GM18951 (cell line): Measurements from ENCODE around the gene ARRB1.

Source experiments
- POLR2A ChIP-seq: IDR thresholded peaks from 4 replicates; pipeline ENCODE4 v1.6.1; 2011; ENCODE audit warnings: mild to moderate bottlenecking; ENCODE audit not compliant: insufficient read length, insufficient read depth; ENCODE audit errors: extremely low read depth
- in situ Hi-C: fragments of 300-500 bp; cut with MboI; formaldehyde crosslinking; loops from one replicate; pipeline ENCODE4 v1.12.0; 2022; ENCODE audit warnings: low sequenced_read_pairs, mixed read lengths, inconsistent platforms; ENCODE audit not compliant: unreplicated experiment

ARRB1 gene

DNA sequence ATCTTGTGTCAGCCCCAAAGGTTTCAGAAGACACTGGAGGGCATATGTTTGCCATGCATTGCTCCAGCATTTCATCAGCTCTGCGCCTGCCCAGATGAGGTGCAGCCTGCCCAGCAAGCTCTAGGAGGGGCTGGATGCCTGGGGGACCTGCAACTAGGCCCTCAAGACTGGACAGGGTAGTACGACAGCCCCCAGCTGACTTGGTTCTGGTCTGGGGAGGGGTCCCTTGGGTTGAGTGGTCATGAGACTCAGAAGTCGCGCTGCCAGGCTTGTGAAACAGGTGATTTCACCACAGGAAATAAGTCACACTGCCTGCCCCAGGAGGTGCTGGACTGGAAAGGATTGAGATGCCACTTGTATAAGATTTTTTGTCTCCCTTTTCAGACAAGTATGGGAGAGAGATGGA lies 87.5 kb downstream of the ARRB1 start:
- in situ Hi-C loops: no loop called here
- TF ChIP-seq POLR2A: no peak

DNA sequence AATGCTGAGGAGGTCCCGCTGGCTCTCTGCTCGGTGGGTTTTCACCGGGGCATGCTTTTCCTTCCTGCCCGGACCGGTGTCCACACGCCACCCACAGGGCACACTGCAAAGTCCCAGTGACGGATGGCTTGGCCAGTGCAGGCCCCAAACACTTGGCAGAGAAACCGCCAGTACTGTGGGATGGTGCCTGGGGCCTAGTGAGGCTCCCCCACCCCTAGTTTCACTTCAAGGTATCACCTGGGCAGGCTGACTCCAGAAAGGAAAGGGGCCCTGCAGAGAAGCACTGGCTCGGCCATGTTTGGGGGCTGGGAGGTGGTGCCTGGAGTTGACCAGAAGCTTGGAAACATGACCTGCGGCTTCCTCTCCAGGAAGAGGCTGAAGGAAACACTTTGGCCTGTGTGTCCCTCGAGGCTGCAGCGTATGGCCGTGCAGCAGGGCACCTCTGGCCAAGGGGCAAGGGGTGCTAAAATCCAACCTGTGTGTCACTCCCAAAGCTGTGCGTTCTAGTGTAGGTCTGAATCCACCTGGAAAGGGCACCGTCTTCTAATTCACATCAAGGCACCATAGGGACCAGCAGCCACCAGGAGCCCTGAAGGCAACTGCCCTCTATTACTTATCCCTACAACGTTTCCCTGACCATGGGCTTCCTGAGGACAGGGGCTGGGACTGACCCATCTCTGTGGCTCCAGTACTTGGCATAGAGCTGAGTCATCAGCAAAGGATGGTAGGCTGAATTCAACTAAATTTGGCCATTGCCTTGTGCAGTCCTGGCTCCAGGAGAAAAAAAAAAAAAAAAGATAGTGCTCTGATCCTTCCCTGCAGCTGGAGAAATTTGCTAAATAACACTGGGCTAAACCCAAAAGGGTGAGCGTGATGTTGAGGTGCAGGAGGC lies 88.3 kb downstream of the ARRB1 start:
- TF ChIP-seq POLR2A: no peak
- in situ Hi-C loops: no loop called here

DNA sequence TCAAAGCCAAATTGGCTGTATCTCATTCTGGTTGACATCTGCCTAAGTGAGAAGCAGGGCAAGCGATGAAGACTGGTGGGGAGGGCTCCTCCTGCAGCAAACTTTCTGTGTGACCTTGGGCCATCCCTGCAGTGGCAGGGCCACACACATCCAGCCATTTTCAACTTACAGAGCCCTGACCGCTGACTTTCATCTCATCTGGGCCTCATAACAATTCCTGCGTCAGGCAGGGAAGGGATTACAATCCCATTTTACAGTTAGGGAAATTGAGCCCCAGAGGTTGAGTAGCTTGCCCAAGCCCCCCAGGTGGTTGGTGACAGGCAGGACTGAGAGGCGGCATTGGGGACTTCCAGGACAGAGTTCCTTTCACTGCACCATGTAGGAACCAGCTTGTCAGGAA lies 89.0 kb downstream of the ARRB1 start:
- TF ChIP-seq POLR2A: no peak
- in situ Hi-C loops: no loop called here

DNA sequence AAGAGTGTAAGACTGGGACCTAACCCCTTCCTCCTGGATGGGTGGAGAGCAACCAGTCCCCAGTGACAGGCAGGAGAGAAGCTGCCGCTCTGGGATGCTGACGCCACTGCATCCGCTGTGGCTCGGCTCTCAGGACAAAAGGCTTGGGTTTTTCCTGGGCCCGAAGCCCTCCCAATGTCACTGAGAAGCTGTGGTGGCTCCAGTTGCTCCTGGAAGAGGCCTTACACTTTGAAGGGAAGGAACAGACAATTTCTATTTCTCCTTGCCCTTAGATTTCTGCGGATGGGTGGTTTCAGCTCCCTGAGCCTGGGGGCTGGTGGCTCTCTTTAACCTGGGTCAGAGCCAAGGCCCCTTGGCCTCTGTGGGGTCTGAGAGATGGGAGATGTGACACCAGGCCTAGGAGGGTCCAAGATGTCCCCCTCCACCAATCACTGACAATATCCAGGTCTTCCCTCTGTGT lies 89.5 kb downstream of the ARRB1 start:
- TF ChIP-seq POLR2A: no peak
- in situ Hi-C loops: no loop called here

DNA sequence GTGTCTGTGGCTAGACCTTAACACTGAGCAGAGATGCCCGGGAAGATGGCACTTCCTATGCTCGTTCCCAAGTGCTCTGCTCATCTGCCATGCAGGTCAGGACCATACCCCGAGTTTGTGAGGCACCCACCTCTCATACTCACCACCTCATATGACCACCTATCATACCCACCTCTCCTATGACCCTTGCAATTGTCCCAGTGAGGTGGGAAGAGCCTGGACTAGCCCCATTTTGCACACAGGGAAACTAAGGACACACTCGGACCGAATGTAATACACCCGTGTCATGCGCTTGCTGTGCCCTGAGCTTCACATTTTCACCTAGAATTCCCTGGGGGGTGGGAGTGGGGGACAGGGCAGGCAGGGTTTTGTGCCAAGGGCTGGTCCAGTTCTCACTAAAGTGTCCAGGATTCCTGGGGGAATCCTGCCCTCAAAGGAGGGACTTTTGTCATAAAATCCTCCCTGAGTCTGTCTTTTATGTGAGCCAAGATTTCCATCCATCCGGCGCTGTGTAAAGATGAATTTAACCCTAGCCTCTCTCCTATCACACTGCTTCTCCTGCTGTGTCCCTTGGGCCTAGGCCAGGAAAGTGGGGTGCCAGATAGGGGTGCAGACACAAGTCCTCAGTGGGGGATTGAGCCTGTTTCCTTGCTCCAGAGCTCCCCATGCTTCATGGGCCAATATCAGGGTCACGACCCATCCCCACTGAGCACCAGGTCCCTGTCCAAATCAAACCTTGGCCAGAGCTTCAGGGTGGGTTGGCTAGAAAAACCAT lies 90.9 kb downstream of the ARRB1 start:
- no peak for TF ChIP-seq POLR2A

DNA sequence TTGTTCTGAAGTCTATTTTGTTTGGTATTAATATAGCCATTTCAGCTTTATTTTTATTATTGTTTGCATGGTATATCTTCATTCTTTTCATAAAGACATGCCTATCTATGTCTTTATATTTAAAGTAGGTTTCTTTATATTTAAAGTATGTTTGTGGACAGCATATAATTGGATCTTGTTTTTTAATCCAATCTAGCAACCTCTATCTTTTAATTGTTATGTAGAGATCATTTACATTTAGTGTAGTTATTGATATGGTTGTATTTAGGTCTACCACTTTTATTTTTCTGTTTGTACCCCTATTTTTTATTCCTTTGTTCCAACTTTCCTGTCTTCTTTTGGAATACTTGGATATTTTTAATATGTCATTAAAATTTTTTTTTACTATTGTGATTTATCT lies 97.1 kb downstream of the ARRB1 start:
- in situ Hi-C loops: no loop called here
- no peak for TF ChIP-seq POLR2A

More for the DNA sequence above, 90.9 kb downstream of the ARRB1 start:
- in situ Hi-C loops: no loop called here

DNA sequence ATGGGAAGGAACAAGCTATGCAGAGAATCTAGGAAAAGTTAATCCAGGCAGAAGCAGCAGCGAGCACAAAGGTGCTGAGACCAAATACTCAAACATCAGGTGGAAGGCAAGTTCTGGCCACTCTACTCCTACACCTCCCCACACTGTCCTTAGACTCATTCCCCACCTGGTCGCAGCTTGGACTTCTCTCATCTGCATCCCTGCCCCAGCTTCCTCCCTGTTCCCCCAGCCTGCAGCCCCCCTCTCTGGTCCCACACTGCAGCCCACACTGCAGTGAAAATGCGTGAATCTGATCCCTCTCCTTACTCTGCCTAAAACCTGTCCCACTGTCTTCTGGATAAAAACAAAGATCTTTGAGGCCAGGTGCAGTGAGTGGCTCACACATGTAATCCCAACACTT lies 101.8 kb downstream of the ARRB1 start:
- in situ Hi-C loops: no loop called here
- no peak for TF ChIP-seq POLR2A

DNA sequence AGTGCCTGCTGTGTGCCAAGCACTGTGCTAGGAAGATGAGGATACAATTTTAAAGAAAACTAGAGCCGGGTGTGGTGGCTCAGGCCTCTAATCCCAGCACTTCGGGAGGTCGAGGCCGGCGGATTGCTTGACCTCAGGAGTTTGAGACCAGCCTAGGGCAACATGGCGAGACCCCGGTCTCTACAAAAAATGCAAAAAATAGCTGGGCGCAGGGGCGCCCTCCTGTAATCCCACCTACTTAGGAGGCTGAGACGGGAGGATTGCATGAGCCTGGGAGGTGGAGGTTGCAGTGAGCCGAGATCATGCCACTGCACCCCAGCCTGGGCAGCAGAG lies 102.6 kb downstream of the ARRB1 start:
- in situ Hi-C loops: no loop called here

DNA sequence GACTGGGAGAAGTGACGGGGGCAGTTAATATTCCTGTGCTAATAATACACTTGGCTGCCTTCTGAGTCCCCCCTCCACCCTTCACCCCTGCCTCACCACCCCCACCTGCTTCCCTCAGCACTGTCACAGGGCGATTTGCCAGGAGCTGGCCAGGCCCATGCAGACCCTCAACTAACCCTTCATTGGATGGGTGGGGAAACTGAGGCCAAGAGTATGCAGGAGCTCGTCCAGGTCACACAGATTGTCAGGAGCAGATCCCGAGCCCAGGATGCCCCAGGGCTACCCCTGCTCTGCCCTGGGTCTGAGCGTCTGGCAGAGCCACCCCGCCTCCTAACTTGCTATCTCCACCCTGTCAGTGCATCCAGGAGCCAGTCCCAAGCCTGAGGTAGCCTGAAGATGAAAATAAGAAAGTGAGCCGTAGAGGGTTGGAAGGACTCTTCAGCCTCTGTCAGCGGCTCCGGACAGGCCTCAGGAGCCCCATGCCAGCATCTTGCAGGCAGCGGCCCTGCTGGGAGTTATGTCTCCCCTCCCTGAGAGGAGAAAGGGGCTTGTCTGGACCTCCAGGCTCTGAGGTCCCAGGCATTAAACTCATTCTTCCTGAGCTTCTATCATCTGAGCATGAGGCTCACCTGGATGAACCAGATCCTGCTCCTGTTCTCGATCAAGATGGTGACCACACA lies 104.7 kb downstream of the ARRB1 start:
- in situ Hi-C loops: no loop called here
- TF ChIP-seq POLR2A: no peak

More for the DNA sequence above, 102.6 kb downstream of the ARRB1 start:
- TF ChIP-seq POLR2A: no peak

DNA sequence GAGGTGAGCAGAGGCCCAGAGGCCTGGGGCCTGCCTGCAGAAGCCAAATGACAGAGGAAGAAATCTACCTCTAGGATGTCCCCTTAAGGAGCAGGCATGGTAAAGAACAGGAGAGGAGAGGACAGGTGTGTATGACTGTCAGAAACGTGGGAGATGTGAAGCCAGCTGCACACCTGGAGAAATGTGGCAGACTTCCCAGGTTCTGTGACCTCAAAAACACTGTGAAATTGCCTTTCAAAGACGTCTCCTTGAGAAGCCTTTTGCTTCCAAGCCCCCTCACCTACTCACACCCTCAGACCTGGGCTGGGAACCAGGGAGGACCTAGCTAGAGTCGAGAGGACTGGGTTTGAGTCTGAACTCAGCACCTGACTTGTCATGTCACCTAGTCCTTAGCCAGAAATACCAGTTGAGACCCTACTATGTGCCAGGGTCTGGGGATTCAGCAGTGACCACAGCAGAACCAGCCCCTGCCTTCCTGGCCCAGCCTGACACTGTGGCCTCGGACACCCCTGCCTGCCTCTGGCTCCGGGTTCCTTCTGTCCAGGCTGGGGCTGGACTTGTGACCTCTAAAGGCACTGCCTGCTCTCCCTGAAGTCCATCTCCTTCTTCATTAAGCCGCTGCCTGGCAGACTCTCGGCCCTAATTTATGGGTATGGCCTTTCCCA lies 105.3 kb downstream of the ARRB1 start:
- TF ChIP-seq POLR2A: no peak
- in situ Hi-C loops: no loop called here

DNA sequence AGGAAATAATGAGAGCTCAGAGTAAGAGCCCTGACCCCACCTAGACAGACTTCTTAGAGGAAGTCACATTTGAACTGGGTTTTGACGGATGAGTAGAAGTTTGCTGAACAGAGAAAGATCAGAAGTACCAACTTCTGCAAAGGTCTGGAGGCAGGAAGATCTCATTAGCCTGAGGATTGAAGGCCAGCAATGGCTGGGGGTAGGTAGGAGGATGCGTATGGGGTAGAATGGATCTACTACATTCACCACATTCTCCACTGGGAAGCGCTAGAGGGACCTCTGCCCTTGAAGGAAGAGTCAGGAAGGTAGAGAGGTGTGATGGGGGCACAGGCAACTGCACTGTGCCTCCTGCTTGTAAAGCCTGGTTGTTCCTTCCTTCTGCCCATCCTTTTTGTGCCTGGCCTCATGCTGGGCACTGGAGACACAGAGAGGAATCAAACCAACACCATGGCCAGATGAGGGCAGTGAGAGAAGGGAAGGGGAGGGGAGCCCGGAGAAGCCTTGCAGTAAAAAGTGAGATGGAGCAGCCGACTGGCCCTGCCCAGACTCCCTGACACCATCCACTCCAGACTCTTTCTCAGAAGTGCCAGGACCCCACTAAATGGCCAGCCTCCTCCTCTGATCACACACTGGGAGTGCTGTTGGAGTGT lies 106.0 kb downstream of the ARRB1 start:
- in situ Hi-C loops: no loop called here
- TF ChIP-seq POLR2A: no peak

DNA sequence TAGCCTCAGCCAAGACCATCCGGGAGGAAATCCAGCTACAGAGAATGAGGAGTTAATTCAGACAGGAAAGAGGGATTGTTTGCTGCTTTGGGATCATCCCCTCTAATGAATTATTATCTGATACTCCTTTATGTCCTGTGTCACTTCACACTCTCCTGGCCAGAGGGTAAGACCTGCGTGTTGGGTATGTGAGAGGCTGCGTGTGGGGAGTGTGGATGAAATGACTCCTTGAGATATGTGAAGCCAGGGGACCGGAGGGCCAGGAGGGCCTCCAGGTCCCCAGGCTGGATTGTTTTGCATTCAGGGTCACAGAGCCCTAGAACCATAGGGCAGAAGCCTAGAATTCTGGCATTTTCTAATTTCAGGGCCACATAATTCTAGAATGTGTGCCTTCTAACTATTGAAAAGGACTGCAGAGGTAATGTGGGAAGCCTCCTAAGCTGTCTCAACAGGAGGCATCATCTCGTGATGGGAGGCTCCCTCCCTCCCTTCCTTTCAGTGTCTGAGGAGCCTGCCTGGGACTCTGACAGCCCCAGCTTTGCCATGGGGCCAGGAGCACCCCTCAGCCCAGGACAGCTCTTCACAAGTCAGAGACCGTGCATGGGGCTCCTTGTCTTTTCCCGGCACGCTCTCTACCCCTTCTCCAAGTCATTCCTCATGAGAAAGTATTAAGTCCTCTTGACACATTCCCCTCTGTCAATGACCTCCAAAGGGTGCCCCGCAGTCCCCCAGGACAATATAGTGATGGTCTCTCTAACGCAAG lies 107.2 kb downstream of the ARRB1 start:
- in situ Hi-C loops: no loop called here
- no peak for TF ChIP-seq POLR2A
